HG02938 (cell line): ENCODE data around the gene SLC4A5.
"Not testable (repeated sequence)": the region's sequence is repeated elsewhere in the genome, so short reads cannot be mapped to it uniquely, and the experiment has no call there.

Source experiments
- ATAC-seq: cut with Tn5 transposase; IDR thresholded peaks from one replicate; pipeline ENCODE4 v1.9.1; 2021; ENCODE audit warnings: mild to moderate bottlenecking, moderate library complexity; ENCODE audit not compliant: unreplicated experiment

Gene SLC4A5

GRCh38 chr2:74366036-74366435 is 22.8 kb upstream of the SLC4A5 start:
- ATAC-seq, result no peak

- ATAC-seq, result no peak
These were observed 21.6 kb upstream of the SLC4A5 start for GRCh38 chr2:74364533-74365505.

GRCh38 chr2:74361327-74361726 is 18.1 kb upstream of the SLC4A5 start:
- ATAC-seq, result no peak

- ATAC-seq, result no peak
These were observed 14.4 kb upstream of the SLC4A5 start for GRCh38 chr2:74357627-74358026.

GRCh38 chr2:74349889-74350288 is 6.7 kb upstream of the SLC4A5 start:
- ATAC-seq, result no peak

GRCh38 chr2:74347742-74348141 is 4.5 kb upstream of the SLC4A5 start:
- ATAC-seq, result no peak

- no peak for ATAC-seq
These were observed 4.1 kb upstream of the SLC4A5 start for GRCh38 chr2:74347303-74347702.

- no peak for ATAC-seq
These were observed 2.2 kb upstream of the SLC4A5 start for GRCh38 chr2:74345272-74345943.

GRCh38 chr2:74336227-74336626 is 7.0 kb downstream of the SLC4A5 start:
- not testable (repeated sequence) for ATAC-seq

GRCh38 chr2:74334931-74335333 is 8.3 kb downstream of the SLC4A5 start:
- no peak for ATAC-seq

- no peak for ATAC-seq
These were observed 9.2 kb downstream of the SLC4A5 start for GRCh38 chr2:74333896-74334586.

GRCh38 chr2:74333175-74333574 is 10.0 kb downstream of the SLC4A5 start:
- no peak for ATAC-seq

GRCh38 chr2:74332550-74333174 is 10.6 kb downstream of the SLC4A5 start:
- ATAC-seq, result no peak

GRCh38 chr2:74328573-74328972 is 14.6 kb downstream of the SLC4A5 start:
- no peak for ATAC-seq

GRCh38 chr2:74328074-74328473 is 15.1 kb downstream of the SLC4A5 start:
- ATAC-seq, result no peak

- no peak for ATAC-seq
These were observed 15.6 kb downstream of the SLC4A5 start for GRCh38 chr2:74327627-74328026.

GRCh38 chr2:74327199-74327598 is 16.0 kb downstream of the SLC4A5 start:
- no peak for ATAC-seq

GRCh38 chr2:74325815-74326214 is 17.4 kb downstream of the SLC4A5 start:
- ATAC-seq, result no peak

GRCh38 chr2:74321737-74322136 is 21.5 kb downstream of the SLC4A5 start:
- ATAC-seq, result no peak

GRCh38 chr2:74317701-74318100 is 25.5 kb downstream of the SLC4A5 start:
- ATAC-seq, result no peak
